ENCODE measurements around the gene CHP1.
A peak's percentile ranks its signal among the peaks of the same experiment; 100 is the strongest.

Gene CHP1

GRCh38 chr15:41230650-41231421, at the start of gene CHP1, which contains the start of gene EXD1:
TSS of gene CHP1 (plus strand) at chr15:41231268. CDS start at chr15:41231383, 115 bp downstream.
TSS of gene EXD1 (minus strand) at chr15:41230757. CDS start at chr15:41226575, 4,182 bp downstream.
- Histone ChIP-seq H3K27ac (peak within 1 kb of the TSS; percentile 75 to 90), H3K4me3 (peak within 1 kb of the TSS; percentile 86)
- DNase-seq (ENCODE audit: low spot score): peak; percentile 98
- TF ChIP-seq CTCF (IDR thresholded peaks at IDR 0.05): peak; percentile 83

GRCh38 chr15:41182266-41182665, 48.8 kb upstream of the CHP1 start:
- no peak for TF ChIP-seq CTCF (IDR thresholded peaks at IDR 0.05)
- H3K27ac ChIP-seq: no peak overlapping the region
- H3K4me3 ChIP-seq: no peak overlapping the region
- DNase-seq (ENCODE audit: low spot score): no peak

- DNase-seq (ENCODE audit: low spot score): no peak
- no peak for TF ChIP-seq CTCF (IDR thresholded peaks at IDR 0.05)
- H3K27ac ChIP-seq: no peak overlapping the region
- H3K4me3 ChIP-seq: no peak overlapping the region
Observed at GRCh38 chr15:41183581-41183980, 47.5 kb upstream of the CHP1 start.

GRCh38 chr15:41194444-41194843, 36.6 kb upstream of the CHP1 start:
- TF ChIP-seq CTCF (IDR thresholded peaks at IDR 0.05): no peak
- H3K4me3 ChIP-seq: no peak overlapping the region
- DNase-seq (ENCODE audit: low spot score): no peak
- H3K27ac ChIP-seq: no peak overlapping the region

- DNase-seq (ENCODE audit: low spot score): no peak
- TF ChIP-seq CTCF (IDR thresholded peaks at IDR 0.05): no peak
- H3K4me3 ChIP-seq: no peak overlapping the region
- H3K27ac ChIP-seq: no peak overlapping the region
Observed at GRCh38 chr15:41199470-41199869, 31.6 kb upstream of the CHP1 start.

GRCh38 chr15:41203395-41203794, 27.7 kb upstream of the CHP1 start:
- no peak for TF ChIP-seq CTCF (IDR thresholded peaks at IDR 0.05)
- Histone ChIP-seq H3K27ac (no peak overlapping the region), H3K4me3 (no peak overlapping the region)
- DNase-seq (ENCODE audit: low spot score): no peak

- DNase-seq (ENCODE audit: low spot score): no peak
- no peak for TF ChIP-seq CTCF (IDR thresholded peaks at IDR 0.05)
- H3K4me3 ChIP-seq: no peak overlapping the region
- H3K27ac ChIP-seq: no peak overlapping the region
Observed at GRCh38 chr15:41205315-41205714, 25.8 kb upstream of the CHP1 start.
